ENCODE data around the gene ACAA1. TPM values are rescaled to one million over a fixed set of nuclear protein-coding genes. Genes with fewer than 3 reads are reported as not detected.

Gene ACAA1
- total RNA-seq, 4 donors from 2014 or later, result 22.3 to 54.1 (median 37.6) TPM

- no peak overlapping the region for H3K27ac ChIP-seq
- intact Hi-C loops (cut with DNase I; ENCODE audit: low total_unique reads), result no loop called here
- H3K36me3 ChIP-seq, result no peaks in the 10 kb centered on the region
- DNase-seq, result no peak
- no peaks in the 10 kb centered on the region for H3K4me1 ChIP-seq
- H3K4me3 ChIP-seq, result no peak overlapping the region
- no peaks in the 10 kb centered on the region for H3K9me3 ChIP-seq
- TF ChIP-seq CTCF (IDR thresholded peaks at IDR 0.05) (no peak), POLR2A (IDR thresholded peaks at IDR 0.05) (no peak)
- no peaks in the 10 kb centered on the region for H3K27me3 ChIP-seq
These were observed 17.1 kb upstream of the ACAA1 start for GRCh38 chr3:38154033-38154494.

GRCh38 chr3:38153221-38153620 lies 16.3 kb upstream of the ACAA1 start:
- intact Hi-C loops (cut with DNase I; ENCODE audit: low total_unique reads), result no loop called here
- no peaks in the 10 kb centered on the region for H3K4me1 ChIP-seq
- H3K27ac ChIP-seq, result no peak overlapping the region
- TF ChIP-seq CTCF (IDR thresholded peaks at IDR 0.05) (no peak), POLR2A (IDR thresholded peaks at IDR 0.05) (no peak)
- no peak for DNase-seq
- H3K36me3 ChIP-seq, result no peaks in the 10 kb centered on the region
- H3K9me3 ChIP-seq, result no peaks in the 10 kb centered on the region
- H3K4me3 ChIP-seq, result no peak overlapping the region
- H3K27me3 ChIP-seq, result no peaks in the 10 kb centered on the region

- H3K4me3 ChIP-seq, result no peak overlapping the region
- intact Hi-C loops (cut with DNase I; ENCODE audit: low total_unique reads), result no loop called here
- H3K27ac ChIP-seq, result no peak overlapping the region
- H3K36me3 ChIP-seq, result no peaks in the 10 kb centered on the region
- H3K27me3 ChIP-seq, result no peaks in the 10 kb centered on the region
- H3K9me3 ChIP-seq, result no peaks in the 10 kb centered on the region
- TF ChIP-seq CTCF (IDR thresholded peaks at IDR 0.05) (no peak), POLR2A (IDR thresholded peaks at IDR 0.05) (no peak)
- H3K4me1 ChIP-seq, result no peaks in the 10 kb centered on the region
- DNase-seq, result no peak
These were observed 15.7 kb upstream of the ACAA1 start for GRCh38 chr3:38152609-38153008.

- no peak for TF ChIP-seq CTCF (IDR thresholded peaks at IDR 0.05)
- intact Hi-C loops (cut with DNase I; ENCODE audit: low total_unique reads), result no loop called here
- H3K27ac ChIP-seq, result no peak overlapping the region
These were observed 14.8 kb upstream of the ACAA1 start for GRCh38 chr3:38151667-38152265.

GRCh38 chr3:38150780-38151528 lies 14.0 kb upstream of the ACAA1 start:
- H3K36me3 ChIP-seq, result no peaks in the 10 kb centered on the region
- TF ChIP-seq POLR2A (IDR thresholded peaks at IDR 0.05) (no peak), CTCF (IDR thresholded peaks at IDR 0.05) (no peak)
- no peak overlapping the region for H3K4me3 ChIP-seq
- H3K27me3 ChIP-seq, result no peaks in the 10 kb centered on the region
- no peaks in the 10 kb centered on the region for H3K9me3 ChIP-seq
- no peak overlapping the region for H3K27ac ChIP-seq
- no peaks in the 10 kb centered on the region for H3K4me1 ChIP-seq
- intact Hi-C loops (cut with DNase I; ENCODE audit: low total_unique reads), result no loop called here
- DNase-seq, result no peak

More at GRCh38 chr3:38151667-38152265, 14.8 kb upstream of the ACAA1 start:
- H3K9me3 ChIP-seq, result no peaks in the 10 kb centered on the region
- H3K27me3 ChIP-seq, result no peaks in the 10 kb centered on the region
- H3K36me3 ChIP-seq, result no peaks in the 10 kb centered on the region
- H3K4me1 ChIP-seq, result no peaks in the 10 kb centered on the region
- DNase-seq, result no peak
- no peak overlapping the region for H3K4me3 ChIP-seq

Data from uterus (tissue), 4 donors.